MM.1S (cell line): ENCODE results near the gene CCDC28A.

Experiments
- EZH2 ChIP-seq: fragments of 300-600 bp; sonication (generic); optimal IDR thresholded peaks from 2 replicates; pipeline ENCODE3; 2017; ENCODE audit warnings: low read depth, mild to moderate bottlenecking, antibody characterized with exemption, low read length, mixed read lengths
- TF ChIP-seq, protein P1 (sequence below): fragments of 300-600 bp; sonication (generic); IDR thresholded peaks from 2 replicates; pipeline ENCODE4 v1.5.1; 2016; ENCODE audit warnings: antibody characterized with exemption, low read length, mixed read lengths

DNA sequence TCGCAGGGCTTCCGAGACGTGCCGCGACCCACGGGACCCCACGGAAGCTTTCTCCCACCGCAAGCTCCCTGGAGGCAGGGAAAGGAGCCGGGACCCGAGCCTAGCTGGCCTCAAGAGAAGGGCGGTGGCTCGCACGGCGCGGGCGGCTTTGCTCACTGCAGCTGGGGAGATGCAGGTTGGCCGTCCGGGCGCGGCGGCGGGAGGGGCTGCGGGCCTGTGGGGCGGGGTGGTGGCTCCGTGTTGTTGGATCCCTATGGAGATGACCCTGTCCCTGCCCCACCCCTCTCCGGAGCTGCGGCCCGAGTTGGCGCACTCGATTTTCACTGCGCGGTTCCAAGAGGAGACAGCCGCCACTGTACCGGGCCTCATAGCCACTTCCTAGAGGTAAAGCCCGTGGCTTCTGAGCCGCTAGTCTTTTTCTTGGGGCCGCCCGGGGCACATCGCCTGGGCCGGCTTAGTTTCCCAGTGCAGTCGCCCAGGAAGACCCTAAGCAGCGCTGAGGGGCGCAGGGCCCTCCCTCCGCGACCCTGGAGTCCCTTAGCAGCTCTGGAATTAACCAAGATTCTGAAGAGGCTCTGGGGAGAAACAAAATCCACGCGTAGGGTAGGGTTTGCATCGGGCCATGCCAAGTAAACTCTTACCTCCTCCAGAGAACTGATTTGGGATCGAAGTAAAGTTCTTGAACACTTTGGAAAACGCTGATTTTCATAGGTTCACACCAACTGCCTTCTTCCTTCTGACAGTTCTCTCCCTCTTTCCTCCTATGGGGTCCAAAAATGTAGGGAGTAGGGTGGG, 22.4 kb downstream of the CCDC28A start, which contains the start of gene ECT2L:
- TF ChIP-seq, protein P1, sequence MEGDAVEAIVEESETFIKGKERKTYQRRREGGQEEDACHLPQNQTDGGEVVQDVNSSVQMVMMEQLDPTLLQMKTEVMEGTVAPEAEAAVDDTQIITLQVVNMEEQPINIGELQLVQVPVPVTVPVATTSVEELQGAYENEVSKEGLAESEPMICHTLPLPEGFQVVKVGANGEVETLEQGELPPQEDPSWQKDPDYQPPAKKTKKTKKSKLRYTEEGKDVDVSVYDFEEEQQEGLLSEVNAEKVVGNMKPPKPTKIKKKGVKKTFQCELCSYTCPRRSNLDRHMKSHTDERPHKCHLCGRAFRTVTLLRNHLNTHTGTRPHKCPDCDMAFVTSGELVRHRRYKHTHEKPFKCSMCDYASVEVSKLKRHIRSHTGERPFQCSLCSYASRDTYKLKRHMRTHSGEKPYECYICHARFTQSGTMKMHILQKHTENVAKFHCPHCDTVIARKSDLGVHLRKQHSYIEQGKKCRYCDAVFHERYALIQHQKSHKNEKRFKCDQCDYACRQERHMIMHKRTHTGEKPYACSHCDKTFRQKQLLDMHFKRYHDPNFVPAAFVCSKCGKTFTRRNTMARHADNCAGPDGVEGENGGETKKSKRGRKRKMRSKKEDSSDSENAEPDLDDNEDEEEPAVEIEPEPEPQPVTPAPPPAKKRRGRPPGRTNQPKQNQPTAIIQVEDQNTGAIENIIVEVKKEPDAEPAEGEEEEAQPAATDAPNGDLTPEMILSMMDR, result no peak
- no peak for TF ChIP-seq EZH2
